ENCODE results near the gene CIDEB.
"Not testable (repeated sequence)": the region's sequence is repeated elsewhere in the genome, so short reads cannot be mapped to it uniquely, and the experiment has no call there.

Gene CIDEB

DNA sequence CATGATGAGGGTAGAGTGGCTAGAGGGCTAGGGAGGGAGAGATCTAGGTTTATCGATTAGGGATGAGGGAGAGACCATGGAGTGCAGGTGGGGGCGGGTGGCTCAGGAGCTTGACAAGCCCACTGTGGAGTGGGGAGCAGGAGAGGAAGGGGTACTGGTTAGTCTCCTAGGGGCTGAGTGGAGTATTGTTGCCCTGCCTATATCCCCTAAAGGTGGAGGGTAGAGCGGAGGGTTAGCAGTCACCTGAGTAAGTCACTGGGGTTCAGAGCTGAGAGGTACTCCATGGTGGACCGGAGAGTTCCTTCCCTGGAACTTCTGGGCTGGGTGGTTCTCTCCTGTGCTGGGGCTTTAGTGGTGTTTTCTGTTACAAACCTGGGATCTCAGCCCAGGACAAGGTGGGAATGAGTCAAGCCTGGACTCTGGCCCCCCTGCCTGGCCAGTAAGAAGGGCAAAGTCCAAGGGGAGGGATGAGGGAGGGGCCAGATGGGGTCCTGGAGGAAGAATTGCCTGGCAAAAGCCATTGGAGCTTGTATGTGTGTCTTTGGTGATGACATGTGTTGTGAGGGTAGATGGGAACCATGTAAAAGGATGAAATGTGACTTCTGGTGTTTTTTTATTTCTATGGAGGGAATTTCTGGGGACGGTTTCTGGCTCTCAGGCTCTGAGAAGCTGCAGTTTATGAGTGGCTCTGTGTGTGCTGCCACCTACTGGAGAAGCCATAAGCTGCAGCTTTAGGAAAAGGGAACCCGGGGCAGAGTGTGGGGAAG lies at the start of gene CIDEB:
TSS of gene CIDEB (minus strand) at position 403 of the 767 bp plus-strand sequence. CDS start at position 284, 119 bp downstream.
- peak; percentile 65 for DNase-seq (ENCODE audit: low spot score)

- DNase-seq (ENCODE audit: low spot score): no peak
Observed at GRCh38 chr14:24356208-24356607, 48.4 kb upstream of the CIDEB start.

GRCh38 chr14:24355009-24355408 lies 47.2 kb upstream of the CIDEB start:
- DNase-seq (ENCODE audit: low spot score): no peak

- not testable (repeated sequence) for DNase-seq (ENCODE audit: low spot score)
Observed at GRCh38 chr14:24354482-24354825, 46.7 kb upstream of the CIDEB start.

DNA sequence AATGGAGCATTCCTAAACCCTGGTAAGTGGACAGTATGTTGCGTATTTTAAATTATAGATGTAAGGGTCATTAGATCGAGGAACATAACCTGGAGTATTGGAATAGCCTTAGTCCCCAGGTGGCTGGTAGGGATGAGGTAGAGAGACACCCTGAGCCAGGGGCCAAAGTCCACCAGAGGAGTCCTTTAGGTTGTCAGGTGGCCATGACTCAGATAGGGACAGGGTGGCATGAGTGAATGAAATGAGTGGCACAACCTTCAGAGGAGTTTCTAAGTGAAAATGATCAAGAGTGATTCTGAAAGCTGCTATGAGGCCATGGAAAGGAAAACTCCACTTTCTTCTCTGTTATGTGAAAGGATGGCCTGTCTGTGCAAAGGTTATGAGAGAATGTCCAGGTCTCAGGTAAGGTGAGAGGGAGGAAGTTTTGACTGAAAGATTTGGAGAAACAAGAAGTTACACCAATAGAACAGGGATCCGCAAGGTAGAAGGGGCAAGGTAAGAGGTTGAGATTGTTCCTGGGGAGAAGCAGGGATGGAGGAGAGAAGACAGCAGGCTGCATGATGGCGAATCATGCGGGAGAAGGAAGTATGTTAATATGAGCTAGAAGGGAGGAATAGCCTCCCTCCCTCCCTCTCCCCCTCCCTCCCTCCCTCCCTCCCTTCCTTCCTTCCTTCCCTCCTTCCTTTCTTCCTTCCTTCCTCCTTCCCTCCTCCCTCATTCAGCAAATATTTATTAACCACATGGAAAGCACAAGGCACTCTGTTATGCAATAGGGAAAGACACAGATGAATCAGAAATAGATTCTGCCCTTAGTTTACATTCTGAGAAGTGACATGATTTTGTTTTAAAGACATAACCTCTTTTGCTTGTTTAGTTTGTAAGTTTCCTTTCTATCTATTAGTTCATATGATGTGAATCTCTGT lies 46.0 kb upstream of the CIDEB start:
- DNase-seq (ENCODE audit: low spot score): no peak

DNA sequence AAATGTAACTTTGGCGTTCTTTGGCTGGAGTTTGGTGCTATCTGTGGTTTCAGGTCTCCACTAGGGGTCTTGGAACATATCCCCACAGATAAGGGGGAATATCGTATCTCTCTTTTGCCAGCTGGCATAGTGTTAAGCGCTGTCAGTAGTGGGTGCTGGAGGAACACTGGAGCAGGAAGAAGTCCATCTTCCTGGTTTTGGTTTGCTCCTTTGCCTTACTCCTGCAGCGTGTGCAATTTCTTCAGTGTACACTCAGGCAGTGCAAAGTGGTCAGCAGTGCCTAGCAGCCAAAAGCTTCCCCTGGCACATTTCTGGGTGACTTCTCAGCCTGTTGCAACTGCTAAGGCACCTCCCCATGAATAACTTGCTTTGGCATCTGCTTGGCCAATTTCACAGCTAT lies 43.7 kb upstream of the CIDEB start:
- no peak for DNase-seq (ENCODE audit: low spot score)

DNA sequence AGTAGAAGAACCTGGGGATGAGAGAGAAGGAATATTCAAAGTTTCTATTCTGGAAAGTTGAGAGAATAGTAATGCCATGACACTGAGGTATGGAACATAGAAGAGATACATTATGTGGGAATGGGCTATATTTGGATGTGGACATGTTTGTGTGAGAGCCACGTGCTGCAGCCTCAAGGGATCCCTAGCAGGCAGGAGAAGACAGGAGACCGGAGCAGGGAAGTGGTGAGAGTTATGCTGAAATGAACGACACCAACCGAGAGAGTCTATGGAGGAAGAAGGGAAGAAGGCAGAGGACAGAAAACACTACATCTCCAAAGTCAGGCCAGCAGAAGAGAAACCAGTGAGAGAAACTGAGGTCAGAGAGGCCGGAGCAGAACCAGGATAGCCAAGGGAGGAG lies 42.0 kb upstream of the CIDEB start:
- DNase-seq (ENCODE audit: low spot score): no peak

GRCh38 chr14:24348186-24348585 lies 40.4 kb upstream of the CIDEB start:
- DNase-seq (ENCODE audit: low spot score): no peak

DNA sequence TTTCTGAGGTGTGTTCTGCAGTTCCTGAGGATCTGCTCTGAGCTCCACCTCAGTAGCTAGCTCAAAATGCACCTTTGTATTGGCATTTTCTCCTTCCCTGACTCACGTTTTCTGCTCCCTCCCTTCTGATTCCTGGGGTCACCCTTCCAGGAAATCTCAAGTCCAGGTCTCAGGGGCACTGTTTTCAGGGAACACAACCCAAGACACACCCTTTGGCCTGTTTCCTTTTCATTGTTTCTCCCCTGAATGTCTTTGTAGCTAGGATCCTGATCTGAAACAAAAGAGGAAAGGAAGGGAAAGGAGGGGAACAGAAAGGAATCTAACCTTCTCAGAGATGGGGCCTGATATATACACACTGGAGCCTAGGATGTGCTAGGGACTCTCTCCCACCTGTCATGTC lies 39.4 kb upstream of the CIDEB start:
- DNase-seq (ENCODE audit: low spot score): no peak

GRCh38 chr14:24343795-24344660 lies 36.3 kb upstream of the CIDEB start:
- DNase-seq (ENCODE audit: low spot score): no peak

- DNase-seq (ENCODE audit: low spot score): no peak
Observed at GRCh38 chr14:24342889-24343288, 35.1 kb upstream of the CIDEB start.

DNA sequence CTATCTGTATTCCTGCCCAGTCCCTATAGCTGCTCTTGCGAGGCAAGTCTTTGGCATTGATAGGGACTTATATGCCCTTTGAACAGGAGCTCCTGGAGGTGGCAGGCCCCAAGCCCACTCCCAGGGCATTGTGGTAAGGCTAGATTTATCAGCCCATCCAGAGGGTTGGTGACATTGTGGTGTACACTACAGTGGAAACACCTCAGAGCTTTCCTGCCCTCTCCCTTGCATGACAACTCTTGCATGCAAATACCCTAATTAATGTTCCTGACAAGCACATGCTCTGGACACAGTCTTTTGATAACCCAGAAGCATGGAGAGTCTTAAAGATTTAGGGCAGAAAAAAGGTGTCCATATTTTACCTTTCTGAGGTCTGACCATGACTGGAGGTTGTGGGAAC lies 32.8 kb upstream of the CIDEB start:
- DNase-seq (ENCODE audit: low spot score): no peak

- DNase-seq (ENCODE audit: low spot score): no peak
Observed at GRCh38 chr14:24339284-24340151, 31.7 kb upstream of the CIDEB start, which contains the start of gene RIPK3. Gene RIPK3 (minus strand): TSS chr14:24339991. CDS start chr14:24339826, 165 bp downstream.

- DNase-seq (ENCODE audit: low spot score): no peak
Observed at GRCh38 chr14:24338843-24339242, 31.1 kb upstream of the CIDEB start.

- DNase-seq (ENCODE audit: low spot score): no peak
Observed at GRCh38 chr14:24337824-24338175, 30.0 kb upstream of the CIDEB start.

DNA sequence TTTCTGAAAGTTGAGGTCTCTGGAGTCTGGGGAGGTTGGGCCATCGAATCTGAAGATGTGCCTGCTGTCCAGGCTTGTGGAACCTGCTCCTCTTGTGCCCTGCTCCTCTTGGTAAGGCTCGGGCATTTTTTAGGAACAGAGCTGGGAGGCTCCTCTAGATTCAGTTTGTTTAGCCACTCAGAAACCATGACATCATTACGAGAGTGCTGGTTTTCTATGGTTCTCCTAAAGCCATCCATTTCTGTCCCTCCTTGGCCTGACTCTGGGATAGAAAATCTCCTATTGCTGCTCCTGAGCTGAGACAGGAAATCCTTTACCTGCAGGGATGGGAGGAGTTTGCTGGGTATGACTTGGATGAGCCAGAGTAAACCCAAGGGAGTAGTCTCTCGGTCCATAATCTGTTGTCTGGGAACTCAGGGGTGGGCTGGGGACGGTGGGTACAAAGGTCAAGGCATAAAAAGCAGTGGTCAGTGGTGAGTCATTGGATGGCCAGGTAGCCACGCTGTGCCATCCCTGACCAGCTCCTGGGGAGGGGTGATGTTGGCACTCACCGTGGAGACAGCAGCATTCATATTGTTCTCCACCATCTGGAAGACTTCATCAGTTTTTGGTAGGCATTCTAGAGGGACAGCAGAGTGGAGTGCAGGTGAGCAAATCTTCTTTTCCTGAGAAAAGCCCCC lies 29.5 kb upstream of the CIDEB start:
- no peak for DNase-seq (ENCODE audit: low spot score)

- DNase-seq (ENCODE audit: low spot score): no peak
Observed at GRCh38 chr14:24335461-24336171, 27.8 kb upstream of the CIDEB start.

- no peak for DNase-seq (ENCODE audit: low spot score)
Observed at GRCh38 chr14:24334431-24335291, 26.9 kb upstream of the CIDEB start, which contains the start of gene ADCY4. Gene ADCY4 (minus strand): TSS chr14:24335071. CDS start chr14:24334652, 419 bp downstream.
